Germinal center (tissue), 1 donor: ENCODE data around the gene FURIN.
"Not testable (repeated sequence)": the region's sequence is repeated elsewhere in the genome, so short reads cannot be mapped to it uniquely, and the experiment has no call there.

Experiments used
- DNase-seq: peaks from one replicate; pipeline ENCODE4 v3.0.0; 2012; ENCODE audit warnings: mixed read lengths, low spot score

FURIN gene

GRCh38 chr15:90870354-90871138 is 2.2 kb downstream of the FURIN start:
- DNase-seq = no peak

- no peak for DNase-seq
These were observed 2.8 kb downstream of the FURIN start for GRCh38 chr15:90871139-90871715.

- DNase-seq = peak; percentile 53
These were observed 3.5 kb downstream of the FURIN start for GRCh38 chr15:90871716-90872485.

DNA sequence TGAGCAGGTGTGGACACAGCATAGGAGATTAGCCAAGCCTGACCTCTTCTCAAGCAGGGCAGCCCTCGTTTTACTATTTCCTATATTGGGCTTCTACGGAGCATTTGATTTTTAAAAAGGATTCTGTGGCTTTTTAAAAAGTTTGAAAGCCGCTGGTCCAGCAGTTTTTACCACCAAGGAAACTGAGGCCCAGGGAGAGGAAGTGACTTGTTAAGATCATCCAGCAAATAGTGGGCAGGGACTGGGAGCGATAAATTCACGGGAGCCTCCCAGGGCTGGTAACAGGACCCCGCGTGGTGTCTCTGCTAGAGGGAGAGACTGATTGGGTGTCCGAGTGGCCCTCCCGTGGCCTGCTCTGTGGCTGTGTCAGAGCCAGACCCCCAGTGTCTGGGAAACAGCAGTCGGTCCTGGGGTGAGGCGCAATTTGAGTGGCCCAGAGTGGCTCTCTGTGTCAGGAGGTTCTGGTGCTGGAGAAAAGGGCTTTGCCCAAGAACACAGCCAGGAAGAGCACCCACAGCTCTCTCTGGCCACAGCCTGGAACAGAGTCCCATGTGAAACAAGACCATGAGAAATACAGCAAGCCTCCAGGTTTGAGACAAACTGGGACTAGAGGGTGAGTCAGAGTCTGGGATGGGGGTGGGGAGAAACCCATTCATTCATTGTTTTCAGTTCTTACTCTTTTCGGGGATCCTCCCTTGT is 4.2 kb downstream of the FURIN start:
- peak; percentile 29 for DNase-seq

DNA sequence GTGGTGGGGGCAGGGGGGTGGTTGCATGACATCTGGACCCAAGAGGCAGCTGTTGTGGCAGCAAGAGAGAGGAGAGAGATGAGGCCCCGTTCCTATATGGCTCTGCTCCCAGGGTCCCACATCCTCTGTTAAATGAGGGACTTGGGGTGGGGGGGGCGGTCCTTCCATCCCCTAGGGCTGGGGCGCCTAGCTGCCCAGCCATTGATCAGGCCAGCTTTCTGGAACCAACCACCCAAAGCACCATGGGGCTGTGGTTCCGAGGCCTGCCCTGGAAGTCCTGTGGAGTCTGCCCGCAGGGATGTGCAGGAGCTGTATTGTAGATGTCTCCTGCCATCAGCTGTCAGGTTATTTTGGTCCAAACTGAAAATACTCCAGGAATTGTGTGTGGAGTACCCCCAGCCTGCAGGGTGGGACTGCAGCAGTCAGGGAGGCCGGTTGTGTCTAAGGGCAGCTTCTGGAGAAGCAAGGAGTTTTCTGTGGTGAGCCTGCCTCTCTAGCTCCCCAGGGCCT is 5.2 kb downstream of the FURIN start:
- no peak for DNase-seq

DNA sequence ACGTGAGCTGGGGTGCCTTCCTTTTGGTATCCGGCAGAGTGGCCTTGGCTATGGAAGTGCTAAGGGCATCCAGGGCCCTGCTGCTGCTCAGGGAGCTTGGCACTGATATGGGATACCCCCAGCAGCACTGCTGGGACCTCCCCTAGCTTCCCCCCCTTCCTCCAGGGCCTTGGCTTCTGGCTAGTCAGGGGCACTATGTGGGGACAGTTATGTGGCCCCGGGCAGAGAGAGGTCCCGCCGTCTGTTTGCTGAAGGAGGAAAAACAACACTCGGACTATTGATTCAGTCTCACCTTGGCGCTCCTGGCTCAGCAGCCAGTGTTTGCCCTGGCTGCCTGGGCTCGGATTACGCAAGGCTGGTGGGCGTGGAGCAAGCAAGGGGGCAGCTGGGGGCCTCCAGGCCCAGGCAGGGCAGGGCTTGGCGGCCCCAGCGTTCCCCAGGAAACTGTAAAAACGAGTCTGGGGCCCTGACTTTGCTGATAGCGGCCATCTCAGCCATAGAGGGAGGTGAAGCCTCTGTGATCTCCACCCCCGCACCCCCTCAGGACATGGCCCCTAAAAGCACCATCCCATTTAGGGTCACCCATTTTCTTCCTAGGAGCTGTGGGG is 5.7 kb downstream of the FURIN start:
- DNase-seq = no peak

GRCh38 chr15:90874986-90875385 is 6.6 kb downstream of the FURIN start:
- DNase-seq = not testable (repeated sequence)

DNA sequence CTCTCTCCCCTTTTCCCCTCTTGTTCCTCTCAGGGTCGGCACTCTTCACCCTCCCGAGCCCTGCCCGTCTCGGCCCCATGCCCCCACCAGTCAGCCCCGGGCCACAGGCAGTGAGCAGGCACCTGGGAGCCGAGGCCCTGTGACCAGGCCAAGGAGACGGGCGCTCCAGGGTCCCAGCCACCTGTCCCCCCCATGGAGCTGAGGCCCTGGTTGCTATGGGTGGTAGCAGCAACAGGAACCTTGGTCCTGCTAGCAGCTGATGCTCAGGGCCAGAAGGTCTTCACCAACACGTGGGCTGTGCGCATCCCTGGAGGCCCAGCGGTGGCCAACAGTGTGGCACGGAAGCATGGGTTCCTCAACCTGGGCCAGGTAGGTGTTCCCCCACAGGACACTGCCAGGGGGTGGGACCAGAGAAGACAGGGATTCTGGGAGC is 7.2 kb downstream of the FURIN start:
- no peak for DNase-seq

DNA sequence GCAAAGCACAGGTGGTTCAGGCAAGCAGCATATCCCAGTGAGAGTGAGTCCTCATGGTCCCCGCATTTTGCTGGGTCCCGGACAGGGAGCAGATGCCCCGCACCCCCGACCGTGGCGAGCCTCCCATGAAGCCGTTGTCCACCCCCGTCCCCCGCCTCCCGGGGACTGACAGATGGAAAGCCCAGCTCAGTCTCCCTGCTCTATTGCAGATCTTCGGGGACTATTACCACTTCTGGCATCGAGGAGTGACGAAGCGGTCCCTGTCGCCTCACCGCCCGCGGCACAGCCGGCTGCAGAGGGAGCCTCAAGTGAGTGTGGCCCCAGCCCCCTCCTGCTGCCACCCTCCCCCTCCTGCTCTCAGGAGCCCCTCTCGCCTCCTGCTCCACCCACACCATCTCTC is 7.7 kb downstream of the FURIN start:
- no peak for DNase-seq

GRCh38 chr15:90876512-90877170 is 8.3 kb downstream of the FURIN start:
- no peak for DNase-seq

GRCh38 chr15:90877315-90877714 is 8.9 kb downstream of the FURIN start:
- DNase-seq = no peak

GRCh38 chr15:90877996-90878395 is 9.6 kb downstream of the FURIN start:
- DNase-seq = no peak

DNA sequence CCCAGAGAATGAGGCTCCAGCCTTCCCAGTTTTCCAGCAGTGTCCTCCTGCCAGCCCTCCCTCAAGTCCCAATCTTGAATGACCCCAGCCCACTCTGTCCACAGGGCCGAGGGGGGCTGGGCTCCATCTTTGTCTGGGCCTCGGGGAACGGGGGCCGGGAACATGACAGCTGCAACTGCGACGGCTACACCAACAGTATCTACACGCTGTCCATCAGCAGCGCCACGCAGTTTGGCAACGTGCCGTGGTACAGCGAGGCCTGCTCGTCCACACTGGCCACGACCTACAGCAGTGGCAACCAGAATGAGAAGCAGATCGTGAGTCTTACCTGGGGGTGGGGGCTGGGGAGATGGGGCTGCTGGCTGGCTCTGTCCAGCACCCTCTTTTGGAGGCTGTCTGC is 10.3 kb downstream of the FURIN start:
- DNase-seq = no peak

DNA sequence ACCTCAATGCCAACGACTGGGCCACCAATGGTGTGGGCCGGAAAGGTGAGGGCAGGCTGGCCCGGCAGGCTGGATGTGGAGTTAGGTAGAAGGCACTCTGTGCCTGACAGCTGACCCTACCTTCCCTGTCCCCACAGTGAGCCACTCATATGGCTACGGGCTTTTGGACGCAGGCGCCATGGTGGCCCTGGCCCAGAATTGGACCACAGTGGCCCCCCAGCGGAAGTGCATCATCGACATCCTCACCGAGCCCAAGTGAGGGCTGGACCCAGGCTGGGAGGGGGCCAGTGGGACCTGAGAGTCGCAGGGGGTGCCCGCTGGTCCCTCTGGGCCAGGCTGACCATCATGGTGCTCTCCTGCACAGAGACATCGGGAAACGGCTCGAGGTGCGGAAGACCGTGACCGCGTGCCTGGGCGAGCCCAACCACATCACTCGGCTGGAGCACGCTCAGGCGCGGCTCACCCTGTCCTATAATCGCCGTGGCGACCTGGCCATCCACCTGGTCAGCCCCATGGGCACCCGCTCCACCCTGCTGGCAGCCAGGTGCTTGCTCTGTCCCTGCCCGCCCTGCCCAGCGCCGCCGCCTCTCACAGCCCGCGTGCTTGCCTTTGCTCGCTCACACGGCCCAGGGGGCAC is 11.5 kb downstream of the FURIN start:
- no peak for DNase-seq

DNA sequence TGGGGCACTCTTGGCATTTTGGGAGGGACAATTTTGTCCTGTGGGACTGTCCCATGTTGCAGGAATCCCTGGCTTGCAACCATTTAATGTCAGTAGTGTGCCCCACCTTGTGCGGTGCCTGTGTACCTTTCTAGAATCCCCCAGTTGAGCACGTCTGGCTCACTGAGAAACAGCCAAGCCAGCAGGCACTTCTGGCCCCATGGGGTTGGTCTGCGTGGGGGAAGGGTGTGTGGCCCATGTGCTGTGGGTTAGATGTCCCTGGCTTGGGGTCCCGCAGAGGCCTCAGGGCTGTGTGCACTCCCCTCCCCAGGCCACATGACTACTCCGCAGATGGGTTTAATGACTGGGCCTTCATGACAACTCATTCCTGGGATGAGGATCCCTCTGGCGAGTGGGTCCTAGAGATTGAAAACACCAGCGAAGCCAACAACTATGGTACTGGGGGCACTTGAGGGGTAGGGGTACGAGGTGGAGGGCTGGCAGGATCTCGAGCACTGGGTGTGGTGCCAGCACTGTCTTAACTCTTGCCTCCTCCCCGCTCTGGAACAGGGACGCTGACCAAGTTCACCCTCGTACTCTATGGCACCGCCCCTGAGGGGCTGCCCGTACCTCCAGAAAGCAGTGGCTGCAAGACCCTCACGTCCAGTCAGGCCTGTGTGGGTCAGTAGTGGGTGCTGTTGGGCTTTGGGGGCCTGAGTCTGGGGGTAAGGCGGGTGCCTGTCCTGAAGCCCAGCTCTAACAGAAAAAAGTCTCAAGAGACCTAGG is 12.2 kb downstream of the FURIN start:
- no peak for DNase-seq

DNA sequence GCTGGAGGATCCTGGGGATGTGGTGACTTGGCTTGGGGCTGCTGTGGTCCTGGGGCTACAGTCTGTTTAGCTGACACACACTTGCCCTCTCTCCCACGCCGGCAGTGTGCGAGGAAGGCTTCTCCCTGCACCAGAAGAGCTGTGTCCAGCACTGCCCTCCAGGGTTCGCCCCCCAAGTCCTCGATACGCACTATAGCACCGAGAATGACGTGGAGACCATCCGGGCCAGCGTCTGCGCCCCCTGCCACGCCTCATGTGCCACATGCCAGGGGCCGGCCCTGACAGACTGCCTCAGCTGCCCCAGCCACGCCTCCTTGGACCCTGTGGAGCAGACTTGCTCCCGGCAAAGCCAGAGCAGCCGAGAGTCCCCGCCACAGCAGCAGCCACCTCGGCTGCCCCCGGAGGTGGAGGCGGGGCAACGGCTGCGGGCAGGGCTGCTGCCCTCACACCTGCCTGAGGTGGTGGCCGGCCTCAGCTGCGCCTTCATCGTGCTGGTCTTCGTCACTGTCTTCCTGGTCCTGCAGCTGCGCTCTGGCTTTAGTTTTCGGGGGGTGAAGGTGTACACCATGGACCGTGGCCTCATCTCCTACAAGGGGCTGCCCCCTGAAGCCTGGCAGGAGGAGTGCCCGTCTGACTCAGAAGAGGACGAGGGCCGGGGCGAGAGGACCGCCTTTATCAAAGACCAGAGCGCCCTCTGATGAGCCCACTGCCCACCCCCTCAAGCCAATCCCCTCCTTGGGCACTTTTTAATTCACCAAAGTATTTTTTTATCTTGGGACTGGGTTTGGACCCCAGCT is 13.0 kb downstream of the FURIN start:
- DNase-seq = no peak

DNA sequence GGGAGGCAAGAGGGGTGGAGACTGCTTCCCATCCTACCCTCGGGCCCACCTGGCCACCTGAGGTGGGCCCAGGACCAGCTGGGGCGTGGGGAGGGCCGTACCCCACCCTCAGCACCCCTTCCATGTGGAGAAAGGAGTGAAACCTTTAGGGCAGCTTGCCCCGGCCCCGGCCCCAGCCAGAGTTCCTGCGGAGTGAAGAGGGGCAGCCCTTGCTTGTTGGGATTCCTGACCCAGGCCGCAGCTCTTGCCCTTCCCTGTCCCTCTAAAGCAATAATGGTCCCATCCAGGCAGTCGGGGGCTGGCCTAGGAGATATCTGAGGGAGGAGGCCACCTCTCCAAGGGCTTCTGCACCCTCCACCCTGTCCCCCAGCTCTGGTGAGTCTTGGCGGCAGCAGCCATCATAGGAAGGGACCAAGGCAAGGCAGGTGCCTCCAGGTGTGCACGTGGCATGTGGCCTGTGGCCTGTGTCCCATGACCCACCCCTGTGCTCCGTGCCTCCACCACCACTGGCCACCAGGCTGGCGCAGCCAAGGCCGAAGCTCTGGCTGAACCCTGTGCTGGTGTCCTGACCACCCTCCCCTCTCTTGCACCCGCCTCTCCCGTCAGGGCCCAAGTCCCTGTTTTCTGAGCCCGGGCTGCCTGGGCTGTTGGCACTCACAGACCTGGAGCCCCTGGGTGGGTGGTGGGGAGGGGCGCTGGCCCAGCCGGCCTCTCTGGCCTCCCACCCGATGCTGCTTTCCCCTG is 13.8 kb downstream of the FURIN start:
- no peak for DNase-seq

DNA sequence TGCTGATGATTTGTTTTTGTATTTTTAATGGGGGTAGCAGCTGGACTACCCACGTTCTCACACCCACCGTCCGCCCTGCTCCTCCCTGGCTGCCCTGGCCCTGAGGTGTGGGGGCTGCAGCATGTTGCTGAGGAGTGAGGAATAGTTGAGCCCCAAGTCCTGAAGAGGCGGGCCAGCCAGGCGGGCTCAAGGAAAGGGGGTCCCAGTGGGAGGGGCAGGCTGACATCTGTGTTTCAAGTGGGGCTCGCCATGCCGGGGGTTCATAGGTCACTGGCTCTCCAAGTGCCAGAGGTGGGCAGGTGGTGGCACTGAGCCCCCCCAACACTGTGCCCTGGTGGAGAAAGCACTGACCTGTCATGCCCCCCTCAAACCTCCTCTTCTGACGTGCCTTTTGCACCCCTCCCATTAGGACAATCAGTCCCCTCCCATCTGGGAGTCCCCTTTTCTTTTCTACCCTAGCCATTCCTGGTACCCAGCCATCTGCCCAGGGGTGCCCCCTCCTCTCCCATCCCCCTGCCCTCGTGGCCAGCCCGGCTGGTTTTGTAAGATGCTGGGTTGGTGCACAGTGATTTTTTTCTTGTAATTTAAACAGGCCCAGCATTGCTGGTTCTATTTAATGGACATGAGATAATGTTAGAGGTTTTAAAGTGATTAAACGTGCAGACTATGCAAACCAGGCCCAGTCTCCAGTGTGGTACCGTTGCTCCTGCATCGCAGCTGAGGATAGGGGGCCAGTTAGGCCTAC is 14.6 kb downstream of the FURIN start:
- DNase-seq = no peak
